Vagina (tissue), 2 donors: ENCODE results near the gene NOTCH1.

Experiments
- POLR2A ChIP-seq, 2 donors: fragments of 450-650 bp; IDR thresholded peaks; one replicate each; pipeline ENCODE4 v1.6.1; 2017; ENCODE audit warnings: antibody characterized with exemption in 2 of 2, mild to moderate bottlenecking in 2 of 2, moderate library complexity in 2 of 2
- TF ChIP-seq, protein P1 (sequence below), 3 experiments: fragments of 450-650 bp in 2 of 3; fragments of 200-600 bp in 1 of 3; sonication (generic) in 1 of 3; IDR thresholded peaks; one replicate each; pipeline ENCODE4 v1.5.1; 2017 to 2019; ENCODE audit warnings: antibody characterized with exemption in 3 of 3, mild to moderate bottlenecking in 2 of 3, moderate library complexity in 2 of 3

DNA sequence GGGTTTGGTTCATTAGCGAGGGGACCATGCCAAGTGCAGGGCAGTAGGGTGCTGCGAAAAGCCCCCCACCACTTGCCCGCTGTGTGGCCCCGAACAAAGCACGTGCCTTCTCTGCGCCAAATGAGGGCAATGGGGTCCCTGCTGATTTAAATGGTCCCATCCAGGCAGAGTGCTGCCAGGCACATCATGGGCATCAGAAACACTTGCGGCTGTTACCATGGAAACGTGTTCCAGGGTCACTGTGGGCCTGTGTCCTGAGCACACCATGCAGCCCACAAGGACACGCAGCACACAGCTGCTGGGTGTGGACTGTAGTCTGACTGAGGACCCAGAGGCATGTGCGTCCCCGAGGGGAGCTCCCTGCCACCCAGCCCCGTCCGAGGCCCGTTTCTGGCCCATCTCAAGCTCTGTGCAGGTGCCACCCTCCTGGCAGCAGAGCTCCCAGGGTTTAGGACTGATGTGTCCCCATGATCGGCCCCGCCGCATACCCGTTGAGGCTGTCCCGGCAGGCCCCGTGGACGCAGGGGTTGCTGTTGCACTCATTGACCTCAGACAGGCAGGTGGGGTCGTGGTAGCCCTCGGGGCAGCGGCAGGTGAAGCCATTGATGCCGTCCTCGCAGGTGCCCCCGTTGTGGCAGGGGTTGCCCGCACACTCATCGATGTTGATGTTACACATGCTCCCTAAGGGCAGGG, 31.7 kb downstream of the NOTCH1 start:
- TF ChIP-seq POLR2A (IDR thresholded peaks at IDR 0.05), result no peak
- TF ChIP-seq, protein P1, sequence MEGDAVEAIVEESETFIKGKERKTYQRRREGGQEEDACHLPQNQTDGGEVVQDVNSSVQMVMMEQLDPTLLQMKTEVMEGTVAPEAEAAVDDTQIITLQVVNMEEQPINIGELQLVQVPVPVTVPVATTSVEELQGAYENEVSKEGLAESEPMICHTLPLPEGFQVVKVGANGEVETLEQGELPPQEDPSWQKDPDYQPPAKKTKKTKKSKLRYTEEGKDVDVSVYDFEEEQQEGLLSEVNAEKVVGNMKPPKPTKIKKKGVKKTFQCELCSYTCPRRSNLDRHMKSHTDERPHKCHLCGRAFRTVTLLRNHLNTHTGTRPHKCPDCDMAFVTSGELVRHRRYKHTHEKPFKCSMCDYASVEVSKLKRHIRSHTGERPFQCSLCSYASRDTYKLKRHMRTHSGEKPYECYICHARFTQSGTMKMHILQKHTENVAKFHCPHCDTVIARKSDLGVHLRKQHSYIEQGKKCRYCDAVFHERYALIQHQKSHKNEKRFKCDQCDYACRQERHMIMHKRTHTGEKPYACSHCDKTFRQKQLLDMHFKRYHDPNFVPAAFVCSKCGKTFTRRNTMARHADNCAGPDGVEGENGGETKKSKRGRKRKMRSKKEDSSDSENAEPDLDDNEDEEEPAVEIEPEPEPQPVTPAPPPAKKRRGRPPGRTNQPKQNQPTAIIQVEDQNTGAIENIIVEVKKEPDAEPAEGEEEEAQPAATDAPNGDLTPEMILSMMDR (IDR thresholded peaks at IDR 0.05), result no peak
